CD4-positive, alpha-beta memory T cell (primary cell): ENCODE results near the gene TTYH2. TPM values are rescaled to one million over a fixed set of nuclear protein-coding genes. Genes with fewer than 3 reads are reported as not detected.

Source experiments
- CTCF ChIA-PET: fragments of 350-600 bp; sonication (Branson Sonifier 250); formaldehyde crosslinking; loops from one replicate; lab custom pipeline; 2021; ENCODE audit warnings: inconsistent platforms; ENCODE audit not compliant: partially characterized antibody; lab: Charles Lee
- POLR2A ChIA-PET: fragments of 350-600 bp; sonication (Branson Sonifier 250); formaldehyde crosslinking; loops from one replicate; lab custom pipeline; 2021; ENCODE audit not compliant: partially characterized antibody; lab: Charles Lee
- DNase-seq, 5 donors: peaks; one replicate each; pipeline versions ENCODE4 v3.0.0 to v3.0.0-alpha.2; 2020 to 2022; ENCODE audit warnings: mixed read lengths in 1 of 5
- H3K27ac ChIP-seq: one replicate; pipeline ENCODE4 v1.7.0; 2013; ENCODE audit warnings: low read depth, low read length
- H3K27me3 ChIP-seq: 2 replicates; pipeline ENCODE4 v1.7.0; 2013; ENCODE audit warnings: mild to moderate bottlenecking, low read length, moderate library complexity; ENCODE audit not compliant: insufficient read depth
- H3K36me3 ChIP-seq: 2 replicates; pipeline ENCODE4 v1.7.0; 2013; ENCODE audit warnings: mild to moderate bottlenecking, low read length, moderate library complexity; ENCODE audit not compliant: insufficient read depth
- H3K4me1 ChIP-seq: 2 replicates; pipeline ENCODE4 v1.7.0; 2013; ENCODE audit warnings: mild to moderate bottlenecking, low read length, moderate library complexity; ENCODE audit not compliant: insufficient read depth
- H3K4me3 ChIP-seq, 2 donors: one replicate each; pipeline ENCODE4 v1.7.0; 2013; ENCODE audit warnings: low read length in 2 of 2, mild to moderate bottlenecking in 1 of 2
- H3K9me3 ChIP-seq, 2 donors: one replicate each; pipeline ENCODE4 v1.7.0; 2013; ENCODE audit warnings: low read length in 2 of 2, control low read depth in 1 of 2; ENCODE audit not compliant: control insufficient read depth in 1 of 2
- H3K27ac Mint-ChIP-seq, 7 donors: one replicate each; pipeline ENCODE4 v1.8.0; 2020 to 2021; ENCODE audit warnings: mixed read lengths in 7 of 7, mild to moderate bottlenecking in 6 of 7, inconsistent platforms in 3 of 7, moderate library complexity in 3 of 7
- H3K27me3 Mint-ChIP-seq, 2 donors: one replicate each; pipeline ENCODE4 v1.8.0; 2020 to 2021; ENCODE audit warnings: mixed read lengths in 2 of 2
- H3K36me3 Mint-ChIP-seq, 2 donors: one replicate each; pipeline ENCODE4 v1.8.0; 2020 to 2021; ENCODE audit warnings: mixed read lengths in 2 of 2, inconsistent platforms in 1 of 2, mild to moderate bottlenecking in 1 of 2
- H3K4me1 Mint-ChIP-seq, 4 donors: one replicate each; pipeline ENCODE4 v1.8.0; 2020 to 2021; ENCODE audit warnings: mixed read lengths in 4 of 4, mild to moderate bottlenecking in 1 of 4
- H3K4me3 Mint-ChIP-seq, 8 donors: one replicate each; pipeline ENCODE4 v1.8.0; 2020 to 2021; ENCODE audit warnings: mixed read lengths in 8 of 8, mild to moderate bottlenecking in 7 of 8, moderate library complexity in 6 of 8, inconsistent platforms in 3 of 8
- H3K9me3 Mint-ChIP-seq, 8 donors: one replicate each; pipeline ENCODE4 v1.8.0; 2020 to 2021; ENCODE audit warnings: mixed read lengths in 8 of 8, mild to moderate bottlenecking in 5 of 8, inconsistent platforms in 3 of 8, moderate library complexity in 1 of 8
- intact Hi-C: fragments of 100-400 bp; cut with micrococcal nuclease; formaldehyde crosslinking; loops from one replicate; pipeline ENCODE4 v1.15.1; 2023
- polyA plus RNA-seq, 2 donors: library from polyadenylated mRNA; unstranded; fragments of 300-500 nt; fragmentation: Illumina TruSeq; gene quantifications; one replicate each; pipeline ENCODE4 v1.2.3, GENCODE V29; 2021
- total RNA-seq, 2 experiments: library from RNA; stranded (reverse); gene quantifications; one replicate each; pipeline ENCODE4 v1.2.3, GENCODE V29; 2021

TTYH2 gene
- total and polyA plus RNA-seq, 4 experiments from 2014 or later = 7.0 to 42.4 (median 24.2) TPM

DNA sequence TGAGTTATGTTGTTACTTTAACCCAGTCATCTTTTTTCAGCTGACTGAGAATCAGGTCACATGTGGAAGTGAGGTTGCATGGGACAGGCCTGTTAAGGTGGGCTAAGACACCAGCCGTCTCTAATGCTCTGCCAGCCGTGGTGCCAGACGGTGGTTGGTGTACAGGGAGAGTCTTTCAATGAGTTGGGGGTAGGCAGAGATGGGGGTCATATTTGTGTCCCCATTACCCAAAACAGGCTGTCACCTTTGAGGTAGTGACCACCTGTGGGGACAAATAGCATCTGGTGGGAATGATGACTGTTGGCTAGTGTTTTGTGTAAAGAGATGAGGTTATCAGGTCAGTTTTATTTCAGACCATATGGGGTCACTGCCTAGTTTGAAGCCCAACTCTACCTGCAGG lies 8.1 kb upstream of the TTYH2 start:
- H3K4me1 ChIP-seq = peaks cover 54% of the 10 kb centered on the region
- H3K9me3 Mint-ChIP-seq = no peaks in the 10 kb centered on the region
- CTCF ChIA-PET = interaction anchor here (1.4 to 14.6 kb wide), 4 partner anchors 8 to 155 kb away, joined by 3 to 230 read pairs (median 10); partner anchors contain the start of genes DNAI2 and TTYH2
- H3K36me3 ChIP-seq = peaks cover 46% of the 10 kb centered on the region
- no peaks in the 10 kb centered on the region for H3K9me3 ChIP-seq
- peaks cover 31 to 57% of the 10 kb centered on the region in 2 donors for H3K36me3 Mint-ChIP-seq
- peaks cover 7% of the 10 kb centered on the region for H3K27me3 ChIP-seq
- POLR2A ChIA-PET = interaction anchor here (1.8 to 2.9 kb wide), 2 partner anchors 7 to 91 kb away, joined by 5 to 27 read pairs; partner anchors contain the start of gene TTYH2
- intact Hi-C loops = no loop called here
- H3K27me3 Mint-ChIP-seq = peaks cover 5 to 15% of the 10 kb centered on the region in 2 donors
- peak overlapping the region; percentile 57 to 99 (median 86) for H3K4me3 Mint-ChIP-seq
- DNase-seq = no peak
- H3K4me3 ChIP-seq = no peak overlapping the region
- peak overlapping the region; percentile 87 for H3K27ac ChIP-seq
- peak overlapping the region; percentile 68 to 97 (median 79) for H3K27ac Mint-ChIP-seq
- peaks cover 28 to 44% (median 35%) of the 10 kb centered on the region in 4 donors for H3K4me1 Mint-ChIP-seq

DNA sequence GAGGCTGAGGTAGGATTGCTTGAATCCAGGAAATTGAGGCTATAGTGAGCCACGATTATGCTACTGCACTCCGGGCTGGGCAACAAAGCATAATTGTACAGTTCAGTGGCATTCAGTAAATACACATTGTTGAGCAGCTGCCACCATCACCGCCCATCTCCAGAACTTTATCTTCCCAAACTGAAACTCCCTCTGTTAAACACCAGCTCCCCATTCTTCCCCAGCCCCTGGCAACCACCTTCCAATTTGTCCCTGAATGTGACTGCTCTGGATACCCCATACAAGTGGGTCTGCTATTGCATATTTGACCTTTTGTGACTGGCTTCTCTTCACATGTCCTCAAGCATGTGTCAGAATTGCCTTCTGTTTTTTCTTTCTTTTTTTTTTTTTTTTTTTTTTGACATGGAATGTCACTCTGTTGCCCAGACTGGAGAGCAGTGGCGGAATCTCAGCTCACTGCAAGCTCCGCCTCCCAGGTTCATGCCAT lies 7.0 kb upstream of the TTYH2 start:
- H3K4me3 ChIP-seq = no peak overlapping the region
- H3K27me3 ChIP-seq = peaks cover 7% of the 10 kb centered on the region
- Mint-ChIP-seq H3K4me3 (peak overlapping the region in 6 of 8 donors; percentile 28 to 72 (median 52)), H3K27me3 (peaks cover 3 to 11% of the 10 kb centered on the region in 2 donors), H3K36me3 (peaks cover 33 to 60% of the 10 kb centered on the region in 2 donors), H3K4me1 (peaks cover 32 to 55% (median 44%) of the 10 kb centered on the region in 4 donors), H3K27ac (peak overlapping the region in 6 of 7 donors; percentile 3 to 97 (median 81)), H3K9me3 (no peaks in the 10 kb centered on the region)
- ChIA-PET CTCF (interaction anchor here (1.7 to 14.6 kb wide), 2 partner anchors 68 to 91 kb away, joined by 3 to 230 read pairs; partner anchors contain the start of gene DNAI2), POLR2A (interaction anchor here (0.6 to 1.8 kb wide), 3 partner anchors 15 to 90 kb away, joined by 3 to 5 read pairs (median 3); no protein-coding TSS in a partner anchor)
- no peak overlapping the region for H3K27ac ChIP-seq
- H3K36me3 ChIP-seq = peaks cover 47% of the 10 kb centered on the region
- H3K4me1 ChIP-seq = peaks cover 65% of the 10 kb centered on the region
- H3K9me3 ChIP-seq = no peaks in the 10 kb centered on the region
- intact Hi-C loops = no loop called here
- no peak for DNase-seq

DNA sequence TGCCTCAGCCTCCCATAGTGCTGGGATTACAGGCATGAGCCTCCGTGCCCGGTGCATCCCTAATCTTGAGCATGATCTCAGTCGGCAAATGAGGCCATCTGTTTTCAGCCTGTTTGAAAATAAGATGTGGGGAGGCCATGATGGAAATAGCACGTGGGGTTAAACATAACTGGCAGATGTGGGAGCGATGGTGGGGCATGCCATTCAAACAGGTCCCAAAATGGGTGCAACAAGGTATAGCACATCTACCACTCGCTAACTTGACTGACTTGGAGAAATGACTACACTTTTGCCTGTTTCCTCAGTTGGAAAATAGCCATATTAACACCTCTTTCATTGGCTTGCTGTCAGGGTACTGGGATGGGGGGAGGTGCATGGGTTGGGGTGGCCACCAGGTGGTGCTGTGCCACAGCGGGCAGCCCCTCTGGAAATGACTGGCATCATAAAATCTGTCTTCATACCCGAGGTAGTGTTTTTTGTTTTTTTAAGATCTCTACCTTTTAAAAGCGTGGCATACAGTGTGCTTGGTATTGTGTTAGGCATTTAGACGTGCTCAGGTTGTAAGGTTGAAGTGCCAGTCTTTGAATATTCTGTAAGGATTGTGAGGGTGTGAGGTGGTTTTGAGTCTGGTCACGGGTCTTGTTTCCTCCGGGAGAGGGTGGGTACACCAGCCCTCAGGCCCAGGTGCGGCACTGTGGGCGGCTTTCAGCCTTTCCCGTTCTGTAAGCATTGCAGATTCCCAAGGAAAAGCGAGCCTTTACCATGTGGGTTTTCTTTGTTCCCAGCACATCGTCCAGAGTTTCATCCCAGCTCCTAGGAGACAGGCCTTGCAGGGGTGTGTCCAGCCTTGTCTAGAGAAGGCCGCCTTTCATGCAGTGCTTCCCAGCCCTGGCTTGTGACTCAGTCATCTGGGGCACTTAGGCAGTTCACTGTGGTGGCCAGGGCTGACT lies 2.9 kb upstream of the TTYH2 start:
- no peak overlapping the region for H3K4me3 ChIP-seq
- Mint-ChIP-seq H3K27ac (peak overlapping the region; percentile 89 to 97 (median 91)), H3K4me1 (peaks cover 32 to 70% (median 57%) of the 10 kb centered on the region in 4 donors), H3K9me3 (no peaks in the 10 kb centered on the region), H3K27me3 (no peaks in the 10 kb centered on the region), H3K36me3 (peaks cover 22 to 48% of the 10 kb centered on the region in 2 donors), H3K4me3 (peak overlapping the region; percentile 69 to 89 (median 76))
- CTCF ChIA-PET = interaction anchor here (0.8 to 14.6 kb wide), 8 partner anchors 10 to 152 kb away, joined by 3 to 230 read pairs (median 4); partner anchors contain the start of genes BTBD17 and DNAI2
- no peaks in the 10 kb centered on the region for H3K9me3 ChIP-seq
- H3K4me1 ChIP-seq = peaks cover 77% of the 10 kb centered on the region
- intact Hi-C loops = loop anchor here (1.0 to 2.0 kb wide), 5 partner anchors 86 to 247 kb away; no protein-coding TSS in a partner anchor
- DNase-seq = peak; percentile 82 to 84 (median 83)
- no peak overlapping the region for H3K27ac ChIP-seq
- POLR2A ChIA-PET = interaction anchor here (0.8 to 9.2 kb wide), 7 partner anchors 11 to 151 kb away, joined by 3 to 129 read pairs (median 5); partner anchors contain the start of gene BTBD17
- no peaks in the 10 kb centered on the region for H3K27me3 ChIP-seq
- H3K36me3 ChIP-seq = peaks cover 40% of the 10 kb centered on the region

DNA sequence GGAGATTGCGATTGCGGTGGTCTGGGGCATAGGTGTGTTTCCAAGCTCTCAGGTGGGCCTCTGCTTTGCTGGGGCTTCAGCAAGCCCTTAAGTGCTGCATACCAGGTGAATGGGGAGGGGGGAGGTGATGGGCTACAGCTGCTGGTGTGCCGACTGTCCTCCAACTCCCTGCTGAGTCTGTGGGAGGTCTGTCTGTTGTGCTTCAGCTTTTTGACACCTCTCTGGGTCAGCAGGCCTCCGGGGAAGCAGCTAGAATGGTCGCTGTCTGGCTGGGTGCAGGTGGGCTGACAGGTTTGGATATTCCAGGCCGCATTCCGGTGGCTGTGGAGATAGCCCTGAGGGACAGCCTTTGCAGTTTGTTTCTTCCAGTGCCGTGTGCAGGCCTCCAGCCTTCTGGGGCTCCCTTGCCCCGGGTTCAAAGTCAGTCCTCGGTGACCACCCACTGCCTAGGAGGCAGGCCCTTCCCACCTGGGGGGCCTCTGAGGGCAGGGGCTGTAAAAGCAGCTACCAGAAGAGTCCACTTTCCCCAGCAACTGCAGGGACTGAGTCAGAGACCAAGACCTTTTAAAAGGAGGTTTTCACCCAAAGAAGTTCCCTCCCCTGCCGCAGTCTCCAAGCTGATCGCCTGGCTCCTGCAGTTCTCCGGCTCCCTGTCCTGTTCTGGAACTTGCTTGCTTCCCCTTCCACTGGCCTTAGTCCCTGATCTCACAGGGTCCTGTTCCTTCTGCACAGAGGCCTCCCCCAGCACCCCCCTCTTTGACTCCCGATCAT lies 2.0 kb upstream of the TTYH2 start:
- Histone ChIP-seq H3K9me3 (no peaks in the 10 kb centered on the region), H3K36me3 (peaks cover 31% of the 10 kb centered on the region), H3K4me3 (no peak overlapping the region), H3K27ac (peak overlapping the region; percentile 52), H3K27me3 (no peaks in the 10 kb centered on the region), H3K4me1 (peaks cover 77% of the 10 kb centered on the region)
- Mint-ChIP-seq H3K4me3 (peak overlapping the region; percentile 83 to 97 (median 91)), H3K9me3 (no peaks in the 10 kb centered on the region), H3K27me3 (no peaks in the 10 kb centered on the region), H3K4me1 (peaks cover 33 to 69% (median 54%) of the 10 kb centered on the region in 4 donors), H3K36me3 (peaks cover 19 to 43% of the 10 kb centered on the region in 2 donors), H3K27ac (peak overlapping the region; percentile 69 to 97 (median 92))
- DNase-seq = peak in 1 of 5 donors; percentile 44
- CTCF ChIA-PET = interaction anchor here (0.8 to 14.6 kb wide), 13 partner anchors 9 to 151 kb away, joined by 3 to 230 read pairs (median 3); partner anchors contain the start of gene DNAI2
- POLR2A ChIA-PET = interaction anchor here (0.8 to 9.2 kb wide), 9 partner anchors 7 to 253 kb away, joined by 3 to 129 read pairs (median 5); partner anchors contain the start of genes BTBD17 and RPL38
- intact Hi-C loops = loop anchor here (2.0 kb wide), 1 partner anchor 157 kb away; no protein-coding TSS in a partner anchor

DNA sequence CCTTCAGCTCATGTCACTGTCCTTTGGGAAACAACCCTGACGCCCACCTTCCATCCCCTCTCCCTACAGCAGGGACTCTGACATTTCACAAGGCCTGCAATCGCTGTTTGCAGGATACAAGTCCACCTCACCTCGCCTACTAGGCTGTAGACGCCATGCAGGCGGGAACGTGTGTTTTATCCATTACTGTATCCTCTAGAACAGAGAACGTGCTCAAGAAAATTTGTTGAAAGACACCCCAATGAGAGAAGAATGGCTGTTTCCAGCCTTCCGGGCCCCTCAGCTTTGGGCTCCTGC lies 1.5 kb upstream of the TTYH2 start:
- H3K9me3 Mint-ChIP-seq = no peaks in the 10 kb centered on the region
- ChIA-PET POLR2A (interaction anchor here (1.0 to 9.2 kb wide), 9 partner anchors 8 to 253 kb away, joined by 3 to 129 read pairs (median 8); partner anchors contain the start of genes BTBD17 and RPL38), CTCF (interaction anchor here (0.8 to 14.6 kb wide), 13 partner anchors 10 to 151 kb away, joined by 3 to 230 read pairs (median 4); partner anchors contain the start of gene DNAI2)
- intact Hi-C loops = loop anchor here (2.0 kb wide), 1 partner anchor 157 kb away; no protein-coding TSS in a partner anchor
- H3K27ac Mint-ChIP-seq = peak overlapping the region; percentile 69 to 97 (median 92)
- DNase-seq = peak in 2 of 5 donors; percentile 12 to 13
- H3K36me3 Mint-ChIP-seq = peaks cover 20 to 44% of the 10 kb centered on the region in 2 donors
- H3K4me1 Mint-ChIP-seq = peaks cover 31 to 69% (median 51%) of the 10 kb centered on the region in 4 donors
- Histone ChIP-seq H3K27me3 (no peaks in the 10 kb centered on the region), H3K36me3 (peaks cover 28% of the 10 kb centered on the region), H3K27ac (peak overlapping the region; percentile 52), H3K4me1 (peaks cover 72% of the 10 kb centered on the region), H3K9me3 (no peaks in the 10 kb centered on the region), H3K4me3 (peak overlapping the region in 1 of 2 donors; percentile 58)
- peak overlapping the region; percentile 83 to 97 (median 91) for H3K4me3 Mint-ChIP-seq
- H3K27me3 Mint-ChIP-seq = no peaks in the 10 kb centered on the region
